ENCODE results near the gene MAP3K7.

MAP3K7 gene

DNA sequence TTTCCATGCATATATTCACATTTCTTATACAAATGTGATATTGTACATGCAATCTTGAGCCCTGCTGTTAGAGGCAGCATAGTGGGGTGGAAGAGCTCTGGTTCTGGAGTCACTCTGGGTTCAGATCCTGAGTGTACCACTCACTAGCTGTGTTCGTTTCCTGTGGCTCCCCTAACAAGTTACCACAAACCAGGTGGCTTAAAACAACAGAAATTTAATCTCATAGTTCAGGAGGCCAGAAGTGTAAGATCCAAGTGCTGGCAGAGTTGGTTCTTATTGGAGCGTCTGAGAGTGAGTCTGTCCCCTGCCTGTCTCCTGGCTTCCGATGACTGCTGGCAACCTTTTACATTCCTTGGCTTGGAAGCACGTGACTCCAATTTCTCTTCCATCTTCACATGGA lies 115.6 kb downstream of the MAP3K7 start:
- H3K27me3 ChIP-seq (ENCODE audit: control insufficient read depth, low read length) = no peaks in the 10 kb centered on the region
- no peaks in the 10 kb centered on the region for H3K9me3 ChIP-seq (ENCODE audit: control insufficient read depth, insufficient read depth, low read length)
- peaks cover 6% of the 10 kb centered on the region; the same call in 1 of the 2 replicates for H3F3A ChIP-seq (ENCODE audit: control insufficient read depth, insufficient read depth)
- H3K27ac ChIP-seq (ENCODE audit: low read depth, low read length) = no peak overlapping the region
- no peaks in the 10 kb centered on the region for H3K36me3 ChIP-seq (ENCODE audit: control insufficient read depth, low read length)
- peaks cover under 1% of the 10 kb centered on the region for H3K79me2 ChIP-seq (ENCODE audit: control insufficient read depth, low read length)
- no peak overlapping the region for H3K4me3 ChIP-seq (ENCODE audit: low read length)
- no peaks in the 10 kb centered on the region for H4K20me1 ChIP-seq (ENCODE audit: control insufficient read depth, insufficient read depth, low read depth, low read length)
- H3K9me2 ChIP-seq (replicated peaks; ENCODE audit: control insufficient read depth, low read length) = no peaks in the 10 kb centered on the region
- no peak for TF ChIP-seq EZH2phosphoT487 (IDR thresholded peaks at IDR 0.05; ENCODE audit: borderline replicate concordance, low read length)
- TF ChIP-seq, protein P1, sequence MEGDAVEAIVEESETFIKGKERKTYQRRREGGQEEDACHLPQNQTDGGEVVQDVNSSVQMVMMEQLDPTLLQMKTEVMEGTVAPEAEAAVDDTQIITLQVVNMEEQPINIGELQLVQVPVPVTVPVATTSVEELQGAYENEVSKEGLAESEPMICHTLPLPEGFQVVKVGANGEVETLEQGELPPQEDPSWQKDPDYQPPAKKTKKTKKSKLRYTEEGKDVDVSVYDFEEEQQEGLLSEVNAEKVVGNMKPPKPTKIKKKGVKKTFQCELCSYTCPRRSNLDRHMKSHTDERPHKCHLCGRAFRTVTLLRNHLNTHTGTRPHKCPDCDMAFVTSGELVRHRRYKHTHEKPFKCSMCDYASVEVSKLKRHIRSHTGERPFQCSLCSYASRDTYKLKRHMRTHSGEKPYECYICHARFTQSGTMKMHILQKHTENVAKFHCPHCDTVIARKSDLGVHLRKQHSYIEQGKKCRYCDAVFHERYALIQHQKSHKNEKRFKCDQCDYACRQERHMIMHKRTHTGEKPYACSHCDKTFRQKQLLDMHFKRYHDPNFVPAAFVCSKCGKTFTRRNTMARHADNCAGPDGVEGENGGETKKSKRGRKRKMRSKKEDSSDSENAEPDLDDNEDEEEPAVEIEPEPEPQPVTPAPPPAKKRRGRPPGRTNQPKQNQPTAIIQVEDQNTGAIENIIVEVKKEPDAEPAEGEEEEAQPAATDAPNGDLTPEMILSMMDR (IDR thresholded peaks at IDR 0.05; ENCODE audit: low read depth, low read length, poor library complexity, severe bottlenecking) = no peak
- H3K4me1 ChIP-seq (ENCODE audit: control insufficient read depth, low read length) = peaks cover 50% of the 10 kb centered on the region
- no peak overlapping the region for H3K4me2 ChIP-seq (ENCODE audit: low read length)

DNA sequence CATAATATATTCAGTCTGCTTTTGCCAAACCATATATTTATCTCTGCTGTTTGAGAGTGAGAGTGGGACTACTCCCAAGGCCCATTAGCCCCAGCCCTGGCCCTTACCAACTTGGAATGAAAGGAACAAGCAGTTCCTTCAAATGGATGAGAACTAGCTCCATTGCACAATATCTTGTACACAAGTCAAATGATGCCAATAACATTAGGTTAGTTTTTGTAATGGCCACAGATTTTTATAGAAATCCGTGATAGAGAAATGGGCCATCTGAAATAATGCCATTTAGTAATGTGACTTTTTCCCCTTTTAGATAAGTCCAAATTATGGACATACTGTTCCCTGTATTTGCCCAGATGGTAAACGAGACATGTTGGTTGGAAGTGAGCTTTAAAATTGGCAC lies 117.0 kb downstream of the MAP3K7 start:
- Histone ChIP-seq H3K27me3 (ENCODE audit: control insufficient read depth, low read length) (no peaks in the 10 kb centered on the region), H3K9me3 (ENCODE audit: control insufficient read depth, insufficient read depth, low read length) (no peaks in the 10 kb centered on the region), H4K20me1 (ENCODE audit: control insufficient read depth, insufficient read depth, low read depth, low read length) (no peaks in the 10 kb centered on the region), H3K79me2 (ENCODE audit: control insufficient read depth, low read length) (no peaks in the 10 kb centered on the region), H3F3A (ENCODE audit: control insufficient read depth, insufficient read depth) (peaks cover 6% of the 10 kb centered on the region; the same call in 1 of the 2 replicates), H3K9me2 (replicated peaks; ENCODE audit: control insufficient read depth, low read length) (no peaks in the 10 kb centered on the region), H3K27ac (ENCODE audit: low read depth, low read length) (no peak overlapping the region), H3K4me1 (ENCODE audit: control insufficient read depth, low read length) (peaks cover 37% of the 10 kb centered on the region), H3K4me2 (ENCODE audit: low read length) (no peak overlapping the region), H3K36me3 (ENCODE audit: control insufficient read depth, low read length) (no peaks in the 10 kb centered on the region), H3K4me3 (ENCODE audit: low read length) (no peak overlapping the region)
- TF ChIP-seq, protein P1 (IDR thresholded peaks at IDR 0.05; ENCODE audit: low read depth, low read length, poor library complexity, severe bottlenecking) = no peak
- no peak for TF ChIP-seq EZH2phosphoT487 (IDR thresholded peaks at IDR 0.05; ENCODE audit: borderline replicate concordance, low read length)

DNA sequence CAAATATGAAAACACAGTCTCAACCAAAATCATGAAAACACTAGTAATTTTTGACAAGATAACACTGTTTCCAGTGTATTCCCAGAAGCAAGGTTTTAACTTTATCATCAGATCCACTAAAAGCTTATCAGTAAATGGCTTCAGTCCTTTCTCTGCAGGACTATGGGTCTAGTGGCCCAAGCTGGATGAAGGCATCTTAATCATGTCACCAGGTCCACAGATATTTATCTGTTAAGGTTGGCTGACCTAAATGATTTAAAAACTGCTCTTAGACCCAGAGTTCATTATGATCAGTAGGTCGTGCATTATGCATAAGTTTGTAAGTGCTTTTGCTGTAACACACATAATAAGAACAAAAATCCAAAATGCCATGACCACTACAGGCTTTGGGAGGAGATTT lies 118.0 kb downstream of the MAP3K7 start:
- TF ChIP-seq, protein P1 (IDR thresholded peaks at IDR 0.05; ENCODE audit: low read depth, low read length, poor library complexity, severe bottlenecking) = no peak
- no peak for TF ChIP-seq EZH2phosphoT487 (IDR thresholded peaks at IDR 0.05; ENCODE audit: borderline replicate concordance, low read length)

More for the DNA sequence above, 118.0 kb downstream of the MAP3K7 start:
- no peaks in the 10 kb centered on the region for H3K79me2 ChIP-seq (ENCODE audit: control insufficient read depth, low read length)
- no peak overlapping the region for H3K27ac ChIP-seq (ENCODE audit: low read depth, low read length)
- H3K4me3 ChIP-seq (ENCODE audit: low read length) = no peak overlapping the region
- H3K4me1 ChIP-seq (ENCODE audit: control insufficient read depth, low read length) = peaks cover 30% of the 10 kb centered on the region
- H3K9me2 ChIP-seq (replicated peaks; ENCODE audit: control insufficient read depth, low read length) = no peaks in the 10 kb centered on the region
- H3K4me2 ChIP-seq (ENCODE audit: low read length) = no peak overlapping the region
- H4K20me1 ChIP-seq (ENCODE audit: control insufficient read depth, insufficient read depth, low read depth, low read length) = no peaks in the 10 kb centered on the region
- H3K36me3 ChIP-seq (ENCODE audit: control insufficient read depth, low read length) = no peaks in the 10 kb centered on the region
- H3K9me3 ChIP-seq (ENCODE audit: control insufficient read depth, insufficient read depth, low read length) = no peaks in the 10 kb centered on the region
- H3F3A ChIP-seq (ENCODE audit: control insufficient read depth, insufficient read depth) = peaks cover 6% of the 10 kb centered on the region; the same call in 1 of the 2 replicates
- H3K27me3 ChIP-seq (ENCODE audit: control insufficient read depth, low read length) = no peaks in the 10 kb centered on the region

Data from DOHH2 (cell line).